Parathyroid adenoma (tissue), 2 donors: ENCODE data around the gene ADPRM.
A peak's percentile ranks its signal among the peaks of the same experiment; 100 is the strongest.

Experiments
- H2AFZ ChIP-seq: fragments of 300-600 bp; sonication (generic); one replicate; pipeline ENCODE4 v1.7.0; 2017; ENCODE audit warnings: antibody characterized with exemption, mild to moderate bottlenecking
- H3K27ac ChIP-seq: fragments of 300-600 bp; sonication (generic); one replicate; pipeline ENCODE4 v1.7.0; 2017
- H3K27me3 ChIP-seq: fragments of 300-600 bp; sonication (generic); one replicate; pipeline ENCODE4 v1.7.0; 2017; ENCODE audit warnings: low read length; ENCODE audit not compliant: control insufficient read depth, insufficient read depth
- H3K36me3 ChIP-seq: fragments of 300-600 bp; sonication (generic); one replicate; pipeline ENCODE4 v1.7.0; 2017; ENCODE audit warnings: low read length; ENCODE audit not compliant: control insufficient read depth, insufficient read depth
- H3K4me1 ChIP-seq: fragments of 300-600 bp; sonication (generic); one replicate; pipeline ENCODE4 v1.7.0; 2017; ENCODE audit warnings: control low read depth
- H3K4me2 ChIP-seq: fragments of 300-600 bp; sonication (generic); one replicate; pipeline ENCODE4 v1.7.0; 2017; ENCODE audit warnings: low read length
- H3K4me3 ChIP-seq: fragments of 300-600 bp; sonication (generic); one replicate; pipeline ENCODE4 v1.7.0; 2017; ENCODE audit warnings: low read depth, low read length
- H3K79me2 ChIP-seq: fragments of 300-600 bp; sonication (generic); one replicate; pipeline ENCODE4 v1.7.0; 2017; ENCODE audit warnings: control low read depth
- H3K9ac ChIP-seq: fragments of 300-600 bp; sonication (generic); one replicate; pipeline ENCODE4 v1.7.0; 2017; ENCODE audit warnings: mild to moderate bottlenecking
- H3K9me3 ChIP-seq: fragments of 300-600 bp; sonication (generic); one replicate; pipeline ENCODE4 v1.7.0; 2017; ENCODE audit warnings: low read length; ENCODE audit not compliant: control insufficient read depth
- CTCF ChIP-seq: fragments of 300-600 bp; sonication (generic); IDR thresholded peaks from one replicate; pipeline ENCODE4 v1.7.0; 2017; ENCODE audit warnings: antibody characterized with exemption, mild to moderate bottlenecking
- donor health status: primary hyperparathyroidism.

The ADPRM gene

GRCh38 chr17:10698096-10698818 is 863 bp downstream of the ADPRM start:
- no peak for TF ChIP-seq CTCF
- peak overlapping the region; percentile 80 for H3K4me3 ChIP-seq
- no peaks in the 10 kb centered on the region for H3K27me3 ChIP-seq
- H3K9ac ChIP-seq, result peak overlapping the region; percentile 41
- H3K79me2 ChIP-seq, result peaks cover 6% of the 10 kb centered on the region
- peak overlapping the region; percentile 68 for H3K4me2 ChIP-seq
- H3K9me3 ChIP-seq, result no peaks in the 10 kb centered on the region
- H2AFZ ChIP-seq, result peak overlapping the region; percentile 94
- H3K36me3 ChIP-seq, result no peaks in the 10 kb centered on the region
- H3K27ac ChIP-seq, result peak overlapping the region; percentile 73
- no peaks in the 10 kb centered on the region for H3K4me1 ChIP-seq

DNA sequence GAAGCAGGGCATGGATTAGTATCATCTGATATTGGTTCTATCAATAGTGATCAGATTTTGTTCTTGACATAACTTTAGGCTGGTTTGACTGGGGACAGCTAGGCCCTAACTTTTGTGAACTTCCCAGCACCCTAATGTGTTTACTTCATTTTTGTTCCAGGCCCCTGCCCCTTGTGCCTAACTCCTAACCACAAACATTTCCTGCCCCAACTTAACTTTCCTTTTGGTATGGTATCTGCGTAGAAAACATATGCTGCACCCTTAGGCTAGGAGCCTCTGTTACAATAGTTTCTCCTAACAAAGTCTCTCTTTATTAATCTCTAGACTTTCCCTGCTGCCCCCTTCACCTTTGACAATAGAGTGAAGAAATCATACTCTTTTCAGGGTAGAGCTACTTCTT is 2.5 kb downstream of the ADPRM start:
- Histone ChIP-seq H3K36me3 (no peaks in the 10 kb centered on the region), H3K79me2 (peaks cover 6% of the 10 kb centered on the region), H3K4me3 (no peak overlapping the region), H3K27me3 (no peaks in the 10 kb centered on the region), H3K4me1 (no peaks in the 10 kb centered on the region), H3K27ac (no peak overlapping the region), H3K9ac (no peak overlapping the region), H2AFZ (no peak overlapping the region), H3K9me3 (no peaks in the 10 kb centered on the region), H3K4me2 (no peak overlapping the region)
- TF ChIP-seq CTCF, result no peak

GRCh38 chr17:10702574-10702973 is 5.2 kb downstream of the ADPRM start:
- Histone ChIP-seq H3K27ac (no peak overlapping the region), H3K4me1 (no peaks in the 10 kb centered on the region), H3K9ac (no peak overlapping the region), H2AFZ (no peak overlapping the region), H3K4me3 (no peak overlapping the region), H3K79me2 (peaks cover 2% of the 10 kb centered on the region), H3K9me3 (no peaks in the 10 kb centered on the region), H3K4me2 (no peak overlapping the region), H3K36me3 (no peaks in the 10 kb centered on the region), H3K27me3 (no peaks in the 10 kb centered on the region)
- no peak for TF ChIP-seq CTCF

DNA sequence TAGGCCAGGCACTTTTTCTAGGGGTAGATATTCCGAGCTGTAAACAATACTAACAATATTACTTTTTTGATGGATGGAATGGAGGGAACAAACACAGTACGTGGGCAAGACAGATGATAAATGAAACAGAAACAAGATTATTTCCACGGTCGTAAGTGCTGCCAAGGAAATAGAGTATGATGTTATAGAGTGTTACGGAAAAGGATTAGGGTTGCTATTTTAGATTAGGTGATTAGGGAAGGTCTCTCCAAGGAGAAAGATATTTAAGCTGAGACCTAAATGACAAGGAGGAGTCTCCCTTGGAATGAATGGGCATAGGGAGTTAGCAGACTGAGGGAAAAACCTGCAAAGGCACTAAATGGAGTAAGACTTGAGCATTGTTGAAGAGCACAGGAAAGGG is 8.3 kb downstream of the ADPRM start:
- Histone ChIP-seq H3K4me3 (no peak overlapping the region), H2AFZ (no peak overlapping the region), H3K27me3 (no peaks in the 10 kb centered on the region), H3K4me2 (no peak overlapping the region), H3K4me1 (no peaks in the 10 kb centered on the region), H3K27ac (no peak overlapping the region), H3K36me3 (no peaks in the 10 kb centered on the region), H3K9ac (no peak overlapping the region), H3K79me2 (no peaks in the 10 kb centered on the region), H3K9me3 (no peaks in the 10 kb centered on the region)
- no peak for TF ChIP-seq CTCF

- no peak overlapping the region for H3K4me2 ChIP-seq
- no peak overlapping the region for H2AFZ ChIP-seq
- no peak overlapping the region for H3K9ac ChIP-seq
- no peak overlapping the region for H3K27ac ChIP-seq
- TF ChIP-seq CTCF, result no peak
- no peaks in the 10 kb centered on the region for H3K79me2 ChIP-seq
- no peaks in the 10 kb centered on the region for H3K9me3 ChIP-seq
- H3K4me1 ChIP-seq, result no peaks in the 10 kb centered on the region
- H3K27me3 ChIP-seq, result no peaks in the 10 kb centered on the region
- H3K4me3 ChIP-seq, result no peak overlapping the region
- no peaks in the 10 kb centered on the region for H3K36me3 ChIP-seq
These were observed 15.9 kb downstream of the ADPRM start for GRCh38 chr17:10713318-10713717.
